Mesodermal cell (in vitro differentiated cells): Measurements from ENCODE around the gene CXorf49.
"Not testable (repeated sequence)": the region's sequence is repeated elsewhere in the genome, so short reads cannot be mapped to it uniquely, and the experiment has no call there.

Experiments used
- H3K27ac ChIP-seq: 2 replicates; pipeline ENCODE4 v1.7.0; 2013; ENCODE audit warnings: mild to moderate bottlenecking, low read depth, low read length, moderate library complexity; ENCODE audit not compliant: severe bottlenecking
- H3K36me3 ChIP-seq: 2 replicates; pipeline ENCODE4 v1.7.1; 2013; ENCODE audit warnings: mild to moderate bottlenecking, low read length, moderate library complexity; ENCODE audit not compliant: control insufficient read depth, insufficient read depth
- H3K4me1 ChIP-seq: one replicate; pipeline ENCODE4 v1.7.1; 2013; ENCODE audit warnings: mild to moderate bottlenecking, low read length; ENCODE audit not compliant: insufficient read depth, control insufficient read depth, poor library complexity, severe bottlenecking
- H3K4me3 ChIP-seq: 2 replicates; pipeline ENCODE4 v1.7.0; 2013; ENCODE audit warnings: low read length, control low read depth, mild to moderate bottlenecking; ENCODE audit not compliant: insufficient read depth, poor library complexity, severe bottlenecking; ENCODE audit errors: extremely low read depth
- H3K9me3 ChIP-seq: 2 replicates; pipeline ENCODE4 v1.7.1; 2013; ENCODE audit warnings: mild to moderate bottlenecking, low read length, moderate library complexity; ENCODE audit not compliant: control insufficient read depth
- whole genome bisulfite sequencing, 2 experiments: methylation state at CpG; one replicate each; pipeline ENCODE4 v1.1.5; 2013; ENCODE audit warnings: missing lambda C conversion rate in 2 of 2; ENCODE audit not compliant: insufficient coverage in 2 of 2; 5-methylcytosine and 5-hydroxymethylcytosine counted together

CXorf49 gene

DNA sequence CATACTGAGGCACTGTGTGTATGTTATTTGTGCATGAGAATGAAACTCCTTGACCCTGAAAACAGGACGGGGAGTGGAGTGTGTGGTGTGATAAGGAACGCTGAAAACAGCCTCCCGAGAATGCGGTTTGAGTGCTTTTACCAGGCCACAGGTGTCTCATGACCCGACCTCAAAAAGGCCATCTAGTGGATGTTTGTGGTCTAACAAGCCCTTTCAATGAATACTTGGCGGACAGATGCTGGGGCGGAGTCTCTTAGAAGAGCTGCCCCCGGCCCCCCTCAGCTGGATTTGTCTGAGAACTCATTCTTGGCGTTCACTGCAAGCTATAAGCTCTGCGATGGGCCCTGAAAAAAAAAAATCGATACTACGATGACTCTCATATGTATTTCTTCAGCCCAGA, 15.2 kb downstream of the CXorf49 start:
- not testable (repeated sequence) for H3K27ac ChIP-seq, H3K36me3 ChIP-seq, H3K4me1 ChIP-seq, H3K4me3 ChIP-seq, H3K9me3 ChIP-seq
- no CpG with 5 or more reads among the region's 12 CpGs for WGBS, 2 experiments

DNA sequence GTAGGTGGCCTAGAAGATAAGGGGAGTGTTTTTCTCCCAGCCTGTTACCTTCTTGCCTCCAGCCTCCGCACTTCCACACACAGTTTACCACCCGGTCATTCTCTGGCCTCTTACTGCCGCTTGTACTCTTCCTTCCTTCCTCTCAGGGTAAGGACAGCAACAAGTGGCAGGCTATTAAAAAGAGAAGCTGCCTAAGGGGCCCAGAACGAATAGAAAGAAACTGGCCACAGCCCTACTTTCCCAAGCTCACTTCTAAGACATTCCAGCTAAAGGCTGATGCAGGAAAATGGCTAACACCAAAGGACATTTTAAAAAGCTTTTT, 19.1 kb downstream of the CXorf49 start:
- not testable (repeated sequence) for H3K9me3 ChIP-seq, H3K27ac ChIP-seq, H3K4me1 ChIP-seq, H3K4me3 ChIP-seq, H3K36me3 ChIP-seq
- WGBS, 2 experiments: no CpG with 5 or more reads among the region's 4 CpGs

DNA sequence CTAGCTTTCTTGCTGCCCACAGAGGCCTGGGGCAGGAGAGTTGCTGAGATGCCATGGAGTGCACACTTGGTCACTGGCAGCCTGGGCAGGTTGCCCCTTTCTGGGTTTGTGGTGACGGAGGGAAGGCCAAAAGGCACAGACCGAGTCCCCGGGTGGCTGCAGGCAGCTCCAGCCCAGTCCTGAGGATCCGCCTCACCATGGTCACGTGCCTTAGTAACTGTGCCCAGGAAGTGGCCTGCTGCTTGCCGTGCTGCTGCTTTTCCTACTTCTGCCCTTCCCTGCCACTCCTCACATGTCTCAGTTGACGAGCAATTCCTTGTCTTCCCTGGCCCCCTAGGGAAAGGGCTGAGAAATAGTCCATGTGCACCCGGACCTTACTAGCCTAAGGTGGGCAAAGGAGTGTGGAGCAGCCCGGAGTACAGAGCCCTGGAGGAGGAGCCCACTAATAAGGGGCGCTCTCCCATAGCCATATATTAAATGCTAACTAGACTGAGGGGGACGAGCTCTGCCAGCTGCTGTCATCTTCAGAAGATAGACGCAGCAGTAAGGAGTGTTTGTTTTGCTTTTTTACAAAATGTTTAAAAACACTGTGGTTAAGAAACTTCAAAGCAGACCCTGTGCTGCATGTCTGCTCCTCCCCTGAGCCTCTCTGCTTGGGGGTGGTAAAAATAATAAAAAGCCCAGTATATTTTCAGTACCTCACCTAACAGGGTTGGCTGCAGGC, 19.6 kb downstream of the CXorf49 start:
- no CpG with 5 or more reads among the region's 12 CpGs for WGBS, 2 experiments
- not testable (repeated sequence) for H3K27ac ChIP-seq, H3K4me1 ChIP-seq, H3K4me3 ChIP-seq, H3K36me3 ChIP-seq, H3K9me3 ChIP-seq

DNA sequence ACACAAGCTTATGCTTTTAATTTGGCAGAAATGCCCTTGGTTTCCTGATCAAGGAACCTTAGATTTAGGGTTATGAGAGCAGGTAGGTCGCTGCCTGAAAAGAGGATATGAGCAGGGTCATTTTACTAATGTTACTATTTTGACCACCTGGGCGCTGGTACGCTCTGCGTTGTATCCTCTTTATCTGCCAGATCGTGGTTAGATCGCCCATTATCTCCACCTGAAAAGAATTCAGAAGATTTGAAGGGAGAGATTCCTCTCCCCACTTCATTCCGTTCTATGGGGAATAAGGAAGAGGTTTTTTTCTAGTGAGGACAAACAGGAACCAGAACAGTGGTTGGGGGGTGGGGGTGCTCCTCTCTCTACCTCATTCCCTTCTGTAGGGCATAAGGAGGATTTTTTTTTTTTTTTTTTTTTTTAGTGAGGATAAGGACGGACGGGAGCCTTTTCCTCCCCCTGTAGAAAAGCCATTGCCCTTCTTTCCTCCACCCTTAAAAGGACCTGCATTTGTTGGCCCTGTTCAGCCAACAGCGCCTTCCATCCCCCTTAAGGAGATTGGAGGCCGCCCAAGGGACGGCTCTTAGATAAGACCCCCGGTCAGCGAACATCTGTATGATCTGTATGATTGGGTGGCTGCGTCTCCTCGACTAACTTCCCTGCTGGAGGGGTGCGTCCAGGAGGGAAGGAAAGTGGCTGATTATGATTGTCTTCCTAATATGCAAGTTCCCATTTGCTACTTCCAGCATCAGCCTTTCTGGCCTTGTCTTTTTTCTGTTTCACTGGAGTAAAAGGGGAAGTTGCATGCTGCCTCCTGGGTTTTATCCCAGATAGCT, 20.4 kb downstream of the CXorf49 start:
- H3K27ac ChIP-seq, H3K4me1 ChIP-seq, H3K9me3 ChIP-seq, H3K36me3 ChIP-seq, H3K4me3 ChIP-seq: not testable (repeated sequence)
- no CpG with 5 or more reads among the region's 17 CpGs for WGBS, 2 experiments

DNA sequence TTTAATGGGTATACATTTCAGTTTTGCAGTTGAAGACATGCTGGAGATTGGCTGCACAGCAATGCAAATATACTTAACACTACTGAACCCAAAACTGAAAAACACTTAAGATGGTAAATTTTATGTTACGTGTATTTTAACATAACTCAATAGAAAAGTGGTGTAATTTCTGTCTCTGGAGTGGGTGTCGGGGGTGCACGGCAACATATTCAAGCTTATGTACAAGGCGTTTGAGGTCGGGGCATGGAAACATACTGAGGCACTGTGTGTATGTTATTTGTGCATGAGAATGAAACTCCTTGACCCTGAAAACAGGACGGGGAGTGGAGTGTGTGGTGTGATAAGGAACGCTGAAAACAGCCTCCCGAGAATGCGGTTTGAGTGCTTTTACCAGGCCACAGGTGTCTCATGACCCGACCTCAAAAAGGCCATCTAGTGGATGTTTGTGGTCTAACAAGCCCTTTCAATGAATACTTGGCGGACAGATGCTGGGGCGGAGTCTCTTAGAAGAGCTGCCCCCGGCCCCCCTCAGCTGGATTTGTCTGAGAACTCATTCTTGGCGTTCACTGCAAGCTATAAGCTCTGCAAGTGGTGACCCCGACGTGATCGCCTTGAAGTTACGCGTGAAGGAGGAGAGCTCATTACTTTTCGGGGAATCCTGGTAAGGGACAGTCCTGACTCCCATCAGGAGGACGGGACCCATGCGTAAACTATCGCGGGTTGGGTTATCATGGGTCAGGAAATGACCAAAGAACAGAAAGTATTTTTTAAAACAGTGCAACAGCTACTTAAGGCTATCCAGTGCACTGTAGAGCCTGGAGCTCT, 21.2 kb downstream of the CXorf49 start:
- H3K36me3 ChIP-seq, H3K9me3 ChIP-seq, H3K4me3 ChIP-seq, H3K4me1 ChIP-seq, H3K27ac ChIP-seq: not testable (repeated sequence)
- no CpG with 5 or more reads among the region's 24 CpGs for WGBS, 2 experiments

DNA sequence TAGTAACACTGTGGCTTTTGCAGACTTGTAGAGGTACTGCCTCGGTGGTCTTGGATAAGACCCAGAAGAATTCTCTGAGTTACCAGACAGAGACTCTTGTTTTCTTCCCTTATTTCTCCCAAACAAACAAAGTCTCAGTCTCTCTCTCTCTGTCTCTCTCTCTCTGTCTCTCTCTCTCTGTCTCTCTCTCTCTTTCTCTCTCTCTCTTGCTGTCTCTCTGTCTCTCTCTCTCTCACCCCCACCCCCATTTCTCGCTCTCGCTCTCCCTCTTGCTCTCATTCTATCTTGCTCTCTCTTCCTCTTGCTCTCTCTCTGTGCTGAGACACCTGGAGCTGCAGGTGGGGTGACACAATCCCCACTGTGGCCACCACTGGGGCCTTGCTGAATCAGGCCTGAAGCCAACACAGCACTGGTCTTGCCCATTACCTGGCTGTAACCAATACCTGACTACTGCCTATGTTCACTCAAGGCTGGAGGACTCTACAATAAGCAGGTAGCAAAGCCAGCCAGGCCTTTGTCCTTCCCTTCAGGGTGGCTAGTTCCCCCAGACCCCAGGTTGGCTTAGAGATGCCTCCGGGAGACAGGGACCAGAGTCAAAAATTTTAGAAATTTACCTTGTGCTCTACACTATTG, 38.4 kb downstream of the CXorf49 start:
- WGBS, 2 experiments: 86 to 90% methylated on average over 2 to 3 of the region's 4 CpGs
- no peaks in the 10 kb centered on the region for H3K9me3 ChIP-seq
- H3K36me3 ChIP-seq: no peaks in the 10 kb centered on the region
- no peak overlapping the region for H3K27ac ChIP-seq
- H3K4me3 ChIP-seq: no peak overlapping the region
- no peaks in the 10 kb centered on the region for H3K4me1 ChIP-seq

DNA sequence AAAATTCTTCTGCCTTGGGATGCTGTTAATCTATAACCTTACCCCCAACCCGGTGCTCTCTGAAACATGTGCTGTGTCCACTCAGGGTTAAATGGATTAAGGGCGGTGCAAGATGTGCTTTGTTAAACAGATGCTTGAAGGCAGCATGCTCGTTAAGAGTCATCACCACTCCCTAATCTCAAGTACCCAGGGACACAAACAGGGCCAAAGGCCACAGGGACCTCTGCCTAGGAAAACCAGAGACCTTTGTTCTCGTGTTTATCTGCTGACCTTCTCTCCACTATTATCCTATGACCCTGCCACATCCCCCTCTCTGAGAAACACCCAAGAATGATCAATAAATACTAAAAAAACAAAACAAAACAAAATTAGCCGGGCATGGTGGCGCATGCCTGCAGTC, 40.9 kb downstream of the CXorf49 start:
- not testable (repeated sequence) for H3K36me3 ChIP-seq, H3K4me3 ChIP-seq, H3K27ac ChIP-seq, H3K9me3 ChIP-seq, H3K4me1 ChIP-seq
- 93 to 95% methylated on average over 2 of the region's 6 CpGs for WGBS, 2 experiments

DNA sequence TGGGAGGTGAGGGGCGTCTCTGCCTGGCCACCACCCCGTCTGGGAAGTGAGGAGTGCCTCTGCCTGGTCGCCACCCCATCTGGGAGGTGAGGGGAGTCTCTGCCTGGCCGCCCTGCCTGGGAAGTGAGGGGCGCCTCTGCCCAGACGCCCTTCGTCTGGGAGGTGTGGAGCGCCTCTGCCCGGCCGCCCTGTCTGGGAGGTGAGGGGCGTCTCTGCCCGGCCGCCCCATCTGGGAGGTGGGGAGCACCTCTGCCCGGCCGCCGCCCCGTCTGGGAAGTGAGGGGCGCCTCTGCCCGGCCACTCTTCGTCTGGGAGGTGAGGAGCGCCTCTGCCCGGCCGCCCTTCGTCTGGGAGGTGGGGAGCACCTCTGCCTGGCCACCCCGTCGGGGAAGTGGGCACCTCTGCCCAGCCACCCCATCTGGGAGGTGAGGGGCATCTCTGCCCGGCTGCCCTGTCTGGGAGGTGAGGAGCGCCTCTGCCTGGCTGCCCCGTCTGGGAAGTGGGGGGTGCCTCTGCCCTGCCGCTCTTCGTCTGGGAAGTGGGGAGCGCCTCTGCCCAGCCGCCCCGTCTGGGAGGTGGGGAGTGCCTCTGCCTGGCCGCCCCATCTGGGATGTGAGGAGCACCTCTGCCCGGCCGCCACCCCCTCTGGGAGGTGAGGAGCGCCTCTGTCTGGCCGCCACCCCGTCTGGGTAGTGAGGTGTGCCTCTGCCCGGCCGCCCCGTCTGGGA, 41.9 kb downstream of the CXorf49 start:
- 98 to 100% methylated on average over 5 to 6 of the region's 43 CpGs for WGBS, 2 experiments
- H3K4me3 ChIP-seq, H3K9me3 ChIP-seq, H3K36me3 ChIP-seq, H3K4me1 ChIP-seq, H3K27ac ChIP-seq: not testable (repeated sequence)

DNA sequence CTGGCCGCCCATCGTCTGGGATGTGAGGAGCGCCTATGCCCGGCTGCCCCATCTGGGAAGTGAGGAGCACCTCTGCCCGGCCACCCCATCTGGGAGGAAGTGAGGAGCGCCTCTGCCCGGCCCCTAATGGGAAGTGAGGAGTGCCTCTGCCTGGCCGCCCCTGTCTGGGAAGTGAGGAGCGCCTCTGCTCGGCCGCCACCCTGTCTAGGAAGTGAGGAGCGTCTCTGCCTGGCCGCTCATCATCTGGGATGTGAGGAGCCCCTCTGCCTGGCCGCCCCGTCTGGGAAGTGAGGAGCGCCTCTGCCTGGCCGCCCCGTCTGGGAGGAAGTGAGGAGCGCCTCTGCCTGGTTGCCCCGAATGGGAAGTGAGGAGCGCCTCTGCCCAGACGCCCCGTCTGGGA, 42.4 kb downstream of the CXorf49 start:
- H3K4me3 ChIP-seq, H3K36me3 ChIP-seq, H3K9me3 ChIP-seq, H3K4me1 ChIP-seq, H3K27ac ChIP-seq: not testable (repeated sequence)
- 100% methylated on average over 9 of the region's 23 CpGs; no CpG with 5 or more reads in 1 of the 2 experiments for WGBS, 2 experiments

DNA sequence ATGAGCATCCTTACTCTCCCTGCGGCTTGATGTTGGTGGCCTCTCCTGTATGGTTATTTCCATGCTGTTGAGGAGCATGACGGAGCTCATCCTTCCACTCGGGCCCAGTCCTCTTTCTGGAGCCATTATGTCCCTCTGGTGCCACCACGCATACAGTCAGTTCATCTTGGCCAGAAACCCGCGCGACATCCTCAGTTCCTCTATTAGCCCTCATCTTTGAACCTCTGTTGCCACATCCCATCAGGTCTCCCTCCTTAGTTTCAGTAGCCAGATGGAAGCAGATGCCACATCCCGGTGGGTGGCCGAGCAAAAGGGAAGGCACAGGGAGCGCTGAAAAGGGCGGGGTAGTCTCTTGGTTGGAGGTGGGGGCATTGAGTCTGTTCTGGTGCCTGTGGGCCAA, 46.1 kb downstream of the CXorf49 start:
- H3K9me3 ChIP-seq: no peaks in the 10 kb centered on the region
- no peak overlapping the region for H3K4me3 ChIP-seq
- no peak overlapping the region for H3K27ac ChIP-seq
- whole genome bisulfite sequencing, 2 experiments: 91 to 92% methylated on average over 9 to 10 of the region's 11 CpGs
- H3K36me3 ChIP-seq: no peaks in the 10 kb centered on the region
- H3K4me1 ChIP-seq: no peaks in the 10 kb centered on the region
